Peyer's patch (tissue), 4 donors: ENCODE results near the gene ACTL10.
"Not testable (repeated sequence)": the region's sequence is repeated elsewhere in the genome, so short reads cannot be mapped to it uniquely, and the experiment has no call there.

ENCODE experiments used
- CTCF ChIP-seq, 6 experiments: fragments of 450-650 bp in 4 of 6; fragments of 200-600 bp in 2 of 6; sonication (generic) in 1 of 6; IDR thresholded peaks; one replicate each; pipeline ENCODE4 v1.5.1; 2017 to 2019; ENCODE audit warnings: antibody characterized with exemption in 6 of 6, mild to moderate bottlenecking in 3 of 6, moderate library complexity in 1 of 6
- POLR2A ChIP-seq, 2 donors: fragments of 450-650 bp; IDR thresholded peaks; one replicate each; pipeline ENCODE4 v1.5.1; 2017; ENCODE audit warnings: antibody characterized with exemption in 2 of 2, mild to moderate bottlenecking in 2 of 2, moderate library complexity in 2 of 2

DNA sequence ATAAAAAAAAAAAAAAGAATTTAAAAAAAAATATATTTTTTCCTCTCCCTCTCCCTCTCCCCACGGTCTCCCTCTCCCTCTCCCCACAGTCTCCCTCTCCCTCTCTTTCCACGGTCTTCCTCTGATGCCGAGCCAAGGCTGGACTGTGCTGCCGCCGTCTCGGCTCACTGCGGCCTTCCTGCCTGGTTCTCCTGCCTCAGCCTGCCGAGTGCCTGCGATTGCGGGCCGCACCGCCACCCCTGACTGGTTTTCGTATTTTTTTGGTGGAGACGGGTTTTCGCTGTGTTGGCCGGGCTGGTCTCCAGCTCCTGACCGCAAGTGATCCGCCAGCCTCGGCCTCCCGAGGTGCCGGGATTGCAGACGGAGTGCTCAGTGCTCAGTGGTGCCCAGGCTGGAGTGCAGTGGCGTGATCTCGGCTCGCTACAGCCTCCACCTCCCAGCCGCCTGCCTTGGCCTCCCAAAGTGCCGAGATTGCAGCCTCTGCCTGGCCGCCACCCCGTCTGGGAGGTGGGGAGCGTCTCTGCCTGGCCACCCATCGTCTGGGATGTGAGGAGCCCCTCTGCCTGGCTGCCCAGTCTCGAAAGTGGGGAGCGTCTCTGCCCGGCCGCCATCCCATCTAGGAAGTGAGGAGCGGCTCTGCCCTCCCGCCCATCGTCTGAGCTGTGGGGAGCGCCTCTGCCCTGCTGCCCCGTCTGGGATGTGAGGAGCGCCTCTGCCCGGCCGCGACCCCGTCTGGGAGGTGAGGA lies 34.1 kb downstream of the ACTL10 start:
- TF ChIP-seq POLR2A, CTCF (IDR thresholded peaks at IDR 0.05): not testable (repeated sequence)
